ENCODE results near the gene ATP6V0D1.

- TF ChIP-seq CTCF (conservative IDR thresholded peaks at IDR 0.05; ENCODE audit: low read depth, low read length), result no peak
- no peak for TF ChIP-seq EZH2 (IDR thresholded peaks at IDR 0.05; ENCODE audit: low read length, unreplicated experiment)
- TF ChIP-seq EZH2phosphoT487 (IDR thresholded peaks at IDR 0.05; ENCODE audit: borderline replicate concordance, low read length), result no peak
Observed at GRCh38 chr16:67417333-67418061, 63.5 kb downstream of the ATP6V0D1 start.

Measured in PC-3 (cell line).